Osteocyte (in vitro differentiated cells): ENCODE results near the gene HEATR5B. TPM values are rescaled to one million over a fixed set of nuclear protein-coding genes. Genes with fewer than 3 reads are reported as not detected.

ENCODE experiments used
- DNase-seq: peaks from one replicate; pipeline ENCODE4 v3.0.0; 2021; ENCODE audit warnings: mixed read lengths; ENCODE audit not compliant: unreplicated experiment; ENCODE audit errors: extremely low spot score
- H3K27ac Mint-ChIP-seq: one replicate; pipeline ENCODE4 v1.8.0; 2021; ENCODE audit warnings: mild to moderate bottlenecking, mixed read lengths; ENCODE audit not compliant: unreplicated experiment
- H3K27me3 Mint-ChIP-seq: one replicate; pipeline ENCODE4 v1.8.0; 2021; ENCODE audit warnings: mixed read lengths; ENCODE audit not compliant: unreplicated experiment
- H3K36me3 Mint-ChIP-seq: one replicate; pipeline ENCODE4 v1.8.0; 2021; ENCODE audit warnings: mixed read lengths; ENCODE audit not compliant: unreplicated experiment
- H3K4me1 Mint-ChIP-seq: one replicate; pipeline ENCODE4 v1.8.0; 2021; ENCODE audit warnings: mixed read lengths; ENCODE audit not compliant: unreplicated experiment
- H3K4me3 Mint-ChIP-seq: one replicate; pipeline ENCODE4 v1.8.0; 2021; ENCODE audit warnings: mild to moderate bottlenecking, moderate library complexity, mixed read lengths; ENCODE audit not compliant: unreplicated experiment
- H3K9me3 Mint-ChIP-seq: one replicate; pipeline ENCODE4 v1.8.0; 2021; ENCODE audit warnings: mixed read lengths; ENCODE audit not compliant: unreplicated experiment
- CTCF ChIP-seq: fragments of 200-600 bp; sonication (generic); IDR thresholded peaks from 2 replicates; pipeline ENCODE4 v1.5.0; 2021; ENCODE audit warnings: antibody characterized with exemption, mild to moderate bottlenecking, moderate library complexity
- total RNA-seq: library from RNA; stranded (reverse); gene quantifications from 2 replicates; pipeline ENCODE4 v1.2.1, GENCODE V29; 2021

Gene HEATR5B
- total RNA-seq, 1 donor from 2014 or later: 18.1 TPM

GRCh38 chr2:36973320-36973719 lies 110.9 kb downstream of the HEATR5B start:
- Mint-ChIP-seq H3K27ac (no peak overlapping the region), H3K36me3 (no peaks in the 10 kb centered on the region), H3K9me3 (no peaks in the 10 kb centered on the region), H3K4me1 (no peaks in the 10 kb centered on the region), H3K4me3 (no peak overlapping the region), H3K27me3 (no peaks in the 10 kb centered on the region)
- no peak for TF ChIP-seq CTCF
- DNase-seq: no peak

GRCh38 chr2:36971990-36972389 lies 112.2 kb downstream of the HEATR5B start:
- Mint-ChIP-seq H3K36me3 (no peaks in the 10 kb centered on the region), H3K4me1 (peaks cover 10% of the 10 kb centered on the region), H3K27ac (no peak overlapping the region), H3K9me3 (no peaks in the 10 kb centered on the region), H3K27me3 (no peaks in the 10 kb centered on the region), H3K4me3 (no peak overlapping the region)
- no peak for TF ChIP-seq CTCF
- no peak for DNase-seq

- Mint-ChIP-seq H3K4me1 (peaks cover 34% of the 10 kb centered on the region), H3K36me3 (no peaks in the 10 kb centered on the region), H3K27me3 (no peaks in the 10 kb centered on the region), H3K9me3 (no peaks in the 10 kb centered on the region), H3K27ac (peak overlapping the region; percentile 92), H3K4me3 (peak overlapping the region; percentile 87)
- no peak for TF ChIP-seq CTCF
- no peak for DNase-seq
Observed at GRCh38 chr2:36967236-36967876, 116.8 kb downstream of the HEATR5B start.

- Mint-ChIP-seq H3K27me3 (no peaks in the 10 kb centered on the region), H3K4me1 (peaks cover 34% of the 10 kb centered on the region), H3K4me3 (peak within 1 kb of the TSS; percentile 91), H3K27ac (peak within 1 kb of the TSS; percentile 92), H3K36me3 (no peaks in the 10 kb centered on the region), H3K9me3 (no peaks in the 10 kb centered on the region)
- no peak for TF ChIP-seq CTCF
- peak; percentile 99 for DNase-seq
Observed at GRCh38 chr2:36966370-36967235, 117.6 kb downstream of the HEATR5B start, which contains the start of gene STRN. Gene STRN (minus strand): TSS chr2:36966536. CDS start chr2:36966463, 73 bp downstream.

GRCh38 chr2:36965751-36966369 lies 118.3 kb downstream of the HEATR5B start:
- no peak for TF ChIP-seq CTCF
- Mint-ChIP-seq H3K9me3 (no peaks in the 10 kb centered on the region), H3K4me1 (peaks cover 34% of the 10 kb centered on the region), H3K4me3 (peak overlapping the region; percentile 91), H3K36me3 (no peaks in the 10 kb centered on the region), H3K27me3 (no peaks in the 10 kb centered on the region), H3K27ac (peak overlapping the region; percentile 77)
- no peak for DNase-seq
